ENCODE data around the gene CCDC154.
A peak's percentile ranks its signal among the peaks of the same experiment; 100 is the strongest.

The CCDC154 gene

DNA sequence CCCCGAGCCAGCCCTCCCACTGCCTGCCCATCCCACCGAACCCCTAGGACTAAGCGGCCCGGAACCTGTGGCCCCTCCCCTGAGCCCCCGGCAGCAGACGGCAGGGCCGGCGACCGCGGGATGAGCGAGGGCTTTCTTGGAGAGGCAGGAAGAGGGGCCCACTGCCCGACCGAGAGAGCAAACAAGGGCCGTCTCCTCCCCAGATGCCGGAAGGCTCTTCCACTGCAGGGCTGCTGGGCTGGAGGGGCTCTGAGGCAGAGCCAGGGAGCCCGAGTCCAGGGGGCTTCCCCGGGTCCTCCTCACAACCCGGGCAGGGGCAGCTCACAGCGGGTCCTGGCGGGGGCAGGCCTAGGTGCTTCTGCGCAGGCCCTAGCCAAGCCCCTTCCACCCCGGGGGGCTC is 10.6 kb downstream of the CCDC154 start:
- H3K27ac ChIP-seq (ENCODE audit: low read depth, low read length), result no peak overlapping the region
- no peak overlapping the region for H3K4me3 ChIP-seq (ENCODE audit: low read depth, low read length)
- H3K36me3 ChIP-seq (ENCODE audit: control insufficient read depth, insufficient read depth, low read length), result no peaks in the 10 kb centered on the region
- no peak overlapping the region for H3K9ac ChIP-seq (ENCODE audit: low read depth, low read length)
- H3K27me3 ChIP-seq (ENCODE audit: control insufficient read depth, insufficient read depth, low read length), result no peaks in the 10 kb centered on the region
- no peaks in the 10 kb centered on the region for H3K9me3 ChIP-seq (ENCODE audit: control insufficient read depth, insufficient read depth, low read length)
- no peaks in the 10 kb centered on the region for H3K4me1 ChIP-seq (ENCODE audit: control insufficient read depth, insufficient read depth, low read length)

DNA sequence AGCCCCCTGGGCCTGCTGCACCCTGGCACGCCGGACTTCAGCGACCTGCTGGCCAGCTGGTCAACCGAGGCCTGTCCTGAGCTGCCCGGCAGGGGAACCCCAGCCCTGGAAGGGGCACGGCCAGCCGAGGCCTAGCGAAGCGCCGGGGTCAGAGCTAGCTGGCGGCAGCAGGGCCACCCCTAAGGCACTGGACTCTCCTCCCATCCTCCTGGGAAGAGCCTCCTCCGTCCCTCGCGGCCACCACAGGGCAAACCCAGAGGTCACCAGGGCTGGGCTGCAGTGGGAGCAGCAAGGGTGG is 11.1 kb downstream of the CCDC154 start:
- H3K9ac ChIP-seq (ENCODE audit: low read depth, low read length), result no peak overlapping the region
- H3K4me1 ChIP-seq (ENCODE audit: control insufficient read depth, insufficient read depth, low read length), result no peaks in the 10 kb centered on the region
- H3K4me3 ChIP-seq (ENCODE audit: low read depth, low read length), result no peak overlapping the region
- H3K27me3 ChIP-seq (ENCODE audit: control insufficient read depth, insufficient read depth, low read length), result no peaks in the 10 kb centered on the region
- no peaks in the 10 kb centered on the region for H3K9me3 ChIP-seq (ENCODE audit: control insufficient read depth, insufficient read depth, low read length)
- no peaks in the 10 kb centered on the region for H3K36me3 ChIP-seq (ENCODE audit: control insufficient read depth, insufficient read depth, low read length)
- H3K27ac ChIP-seq (ENCODE audit: low read depth, low read length), result no peak overlapping the region

DNA sequence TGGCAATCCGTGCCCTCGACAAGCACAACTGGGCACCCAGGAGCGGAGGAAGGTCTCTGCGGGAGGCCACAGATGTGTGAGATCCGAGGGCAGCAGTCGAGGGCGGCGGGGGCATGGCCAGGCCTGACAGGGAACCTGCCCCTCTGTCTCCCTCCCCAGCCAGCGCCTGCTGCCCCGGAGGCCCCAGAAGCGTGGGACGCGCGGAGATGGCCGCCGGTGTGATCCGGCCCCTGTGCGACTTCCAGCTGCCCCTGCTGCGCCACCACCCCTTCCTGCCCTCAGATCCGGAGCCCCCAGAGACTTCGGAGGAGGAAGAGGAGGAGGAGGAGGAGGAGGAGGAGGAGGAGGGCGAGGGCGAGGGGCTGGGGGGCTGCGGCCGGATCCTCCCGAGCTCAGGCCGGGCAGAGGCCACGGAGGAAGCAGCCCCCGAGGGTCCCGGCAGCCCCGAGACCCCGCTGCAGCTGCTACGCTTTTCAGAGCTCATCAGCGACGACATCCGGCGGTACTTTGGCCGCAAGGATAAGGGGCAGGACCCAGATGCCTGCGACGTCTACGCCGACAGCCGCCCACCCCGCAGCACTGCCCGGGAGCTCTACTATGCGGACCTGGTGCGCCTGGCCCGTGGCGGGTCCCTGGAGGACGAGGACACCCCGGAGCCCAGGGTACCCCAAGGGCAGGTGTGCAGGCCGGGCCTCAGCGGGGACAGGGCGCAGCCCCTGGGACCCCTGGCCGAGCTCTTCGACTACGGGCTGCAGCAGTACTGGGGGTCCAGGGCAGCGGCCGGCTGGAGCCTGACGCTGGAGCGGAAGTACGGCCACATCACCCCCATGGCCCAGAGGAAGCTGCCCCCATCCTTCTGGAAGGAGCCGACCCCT is 11.7 kb downstream of the CCDC154 start:
- Histone ChIP-seq H3K9ac (ENCODE audit: low read depth, low read length) (no peak overlapping the region), H3K4me1 (ENCODE audit: control insufficient read depth, insufficient read depth, low read length) (no peaks in the 10 kb centered on the region), H3K36me3 (ENCODE audit: control insufficient read depth, insufficient read depth, low read length) (no peaks in the 10 kb centered on the region), H3K27ac (ENCODE audit: low read depth, low read length) (no peak overlapping the region), H3K9me3 (ENCODE audit: control insufficient read depth, insufficient read depth, low read length) (no peaks in the 10 kb centered on the region), H3K27me3 (ENCODE audit: control insufficient read depth, insufficient read depth, low read length) (no peaks in the 10 kb centered on the region), H3K4me3 (ENCODE audit: low read depth, low read length) (no peak overlapping the region)

DNA sequence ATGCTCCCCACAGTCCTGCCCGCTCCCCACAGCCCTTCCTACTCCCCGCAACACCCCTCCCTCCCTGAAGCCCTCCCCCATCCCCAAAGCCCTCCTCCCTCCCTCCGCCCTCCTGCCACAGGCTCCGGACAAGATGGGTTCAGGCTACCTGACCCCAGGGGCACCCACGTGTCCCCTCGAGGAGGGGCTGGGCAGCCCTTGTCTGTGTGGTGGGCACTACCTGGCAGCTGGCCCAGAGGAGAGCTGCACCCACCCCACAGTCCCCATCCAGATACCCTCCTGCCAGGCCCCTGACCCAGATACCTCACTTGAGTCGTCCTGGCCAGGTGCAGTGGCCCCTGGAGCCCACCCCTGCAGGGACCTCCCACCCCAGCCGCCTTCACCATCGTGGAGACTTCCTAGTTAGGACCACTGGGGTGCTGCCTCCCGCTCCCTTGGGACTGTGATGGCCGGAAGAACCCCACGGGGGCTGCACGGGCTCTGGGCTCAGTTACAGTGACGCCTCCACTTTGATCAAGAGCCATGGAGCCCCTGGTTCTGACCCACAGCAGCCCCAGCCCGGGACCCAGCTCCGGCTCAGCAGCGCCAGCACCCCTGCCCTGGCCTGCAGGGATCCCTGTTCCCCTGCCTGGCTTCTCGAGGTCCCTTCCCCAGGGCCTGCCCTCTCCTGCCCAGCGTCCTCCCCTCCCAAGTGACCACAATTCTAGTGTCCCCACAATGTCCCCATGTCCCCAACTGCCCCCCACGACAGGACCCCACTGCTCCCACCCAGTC is 12.7 kb downstream of the CCDC154 start:
- H3K27ac ChIP-seq (ENCODE audit: low read depth, low read length), result no peak overlapping the region

DNA sequence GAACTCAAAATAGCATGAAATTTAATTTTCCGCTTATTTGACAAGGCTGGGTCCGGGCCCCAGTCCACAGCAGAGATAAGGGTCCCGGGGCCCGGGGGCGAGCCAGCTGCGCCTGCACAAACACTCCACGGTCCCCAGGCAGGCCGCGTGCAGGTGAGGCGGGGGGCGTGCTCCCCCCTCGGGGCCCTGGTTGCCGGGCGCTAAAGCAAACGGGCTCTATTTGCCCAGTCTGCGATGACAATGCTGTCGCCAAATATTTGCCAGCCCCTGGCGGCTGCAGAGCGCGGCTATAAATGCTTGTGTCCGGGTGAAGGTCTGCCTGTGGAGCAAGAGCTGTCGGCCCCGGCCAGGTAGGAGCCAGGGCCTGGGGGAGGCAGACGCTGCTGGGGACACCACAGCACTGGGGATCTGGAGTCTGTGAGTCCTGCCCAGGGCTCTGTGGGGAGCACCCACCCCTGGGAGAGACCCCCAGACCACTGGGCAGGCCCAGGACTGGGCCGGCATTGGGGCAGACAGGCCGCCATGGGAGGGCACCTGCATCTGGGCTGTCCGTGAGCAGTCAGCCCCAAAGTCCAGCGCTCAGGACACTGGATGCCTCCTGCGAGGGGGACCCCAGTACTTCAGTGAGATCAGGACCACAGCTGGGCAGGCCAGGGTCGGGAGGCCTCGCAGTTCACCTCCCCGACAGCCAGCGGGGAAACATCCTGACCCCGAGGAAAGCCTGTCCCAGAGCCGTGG is 13.4 kb downstream of the CCDC154 start, which contains the start of gene PERCC1:
Gene PERCC1, plus strand, starts transcription at position 320 of the 738 bp plus-strand sequence. CDS start 1,516 bp downstream, outside the sequence.
- H3K27ac ChIP-seq (ENCODE audit: low read depth, low read length), result no peak within 1 kb of the TSS
- H3K4me3 ChIP-seq (ENCODE audit: low read depth, low read length), result no peak within 1 kb of the TSS
- no peak within 1 kb of the TSS for H3K9ac ChIP-seq (ENCODE audit: low read depth, low read length)
- no peaks in the 10 kb centered on the region for H3K27me3 ChIP-seq (ENCODE audit: control insufficient read depth, insufficient read depth, low read length)
- no peaks in the 10 kb centered on the region for H3K36me3 ChIP-seq (ENCODE audit: control insufficient read depth, insufficient read depth, low read length)
- no peaks in the 10 kb centered on the region for H3K4me1 ChIP-seq (ENCODE audit: control insufficient read depth, insufficient read depth, low read length)
- H3K9me3 ChIP-seq (ENCODE audit: control insufficient read depth, insufficient read depth, low read length), result no peaks in the 10 kb centered on the region

More for the DNA sequence above, 12.7 kb downstream of the CCDC154 start:
- no peak overlapping the region for H3K9ac ChIP-seq (ENCODE audit: low read depth, low read length)
- no peaks in the 10 kb centered on the region for H3K27me3 ChIP-seq (ENCODE audit: control insufficient read depth, insufficient read depth, low read length)
- no peak overlapping the region for H3K4me3 ChIP-seq (ENCODE audit: low read depth, low read length)
- H3K36me3 ChIP-seq (ENCODE audit: control insufficient read depth, insufficient read depth, low read length), result no peaks in the 10 kb centered on the region
- no peaks in the 10 kb centered on the region for H3K9me3 ChIP-seq (ENCODE audit: control insufficient read depth, insufficient read depth, low read length)
- no peaks in the 10 kb centered on the region for H3K4me1 ChIP-seq (ENCODE audit: control insufficient read depth, insufficient read depth, low read length)

DNA sequence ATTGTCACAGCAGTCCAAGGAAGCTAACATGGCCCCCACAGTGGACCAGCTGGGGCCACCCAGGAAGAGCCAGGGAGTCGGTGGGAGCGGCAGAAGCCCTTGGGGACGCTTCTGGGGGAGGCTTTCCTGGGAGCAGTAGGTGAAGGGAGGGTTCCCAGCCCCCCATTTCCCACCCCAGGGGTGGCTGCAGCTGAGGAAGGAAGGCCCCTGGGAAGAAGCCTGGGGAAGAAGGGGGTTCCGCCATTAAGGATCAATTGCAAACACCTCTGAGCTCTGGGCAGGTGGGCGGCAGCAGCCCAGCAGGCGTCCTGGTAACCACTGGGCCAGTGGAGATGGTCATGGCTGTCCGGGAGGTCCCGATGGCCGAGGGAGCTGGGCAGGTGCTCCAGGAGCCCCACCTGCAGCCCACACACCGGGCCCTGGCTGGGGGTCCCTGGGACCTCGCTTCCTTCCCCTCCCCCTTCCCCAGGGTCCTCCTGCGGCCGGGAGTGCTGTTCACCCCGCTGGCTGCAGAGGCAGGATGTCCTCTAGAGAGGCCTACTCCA is 14.1 kb downstream of the CCDC154 start:
- Histone ChIP-seq H3K4me3 (ENCODE audit: low read depth, low read length) (no peak overlapping the region), H3K9me3 (ENCODE audit: control insufficient read depth, insufficient read depth, low read length) (no peaks in the 10 kb centered on the region), H3K9ac (ENCODE audit: low read depth, low read length) (no peak overlapping the region), H3K27ac (ENCODE audit: low read depth, low read length) (no peak overlapping the region), H3K36me3 (ENCODE audit: control insufficient read depth, insufficient read depth, low read length) (no peaks in the 10 kb centered on the region), H3K27me3 (ENCODE audit: control insufficient read depth, insufficient read depth, low read length) (no peaks in the 10 kb centered on the region), H3K4me1 (ENCODE audit: control insufficient read depth, insufficient read depth, low read length) (no peaks in the 10 kb centered on the region)

DNA sequence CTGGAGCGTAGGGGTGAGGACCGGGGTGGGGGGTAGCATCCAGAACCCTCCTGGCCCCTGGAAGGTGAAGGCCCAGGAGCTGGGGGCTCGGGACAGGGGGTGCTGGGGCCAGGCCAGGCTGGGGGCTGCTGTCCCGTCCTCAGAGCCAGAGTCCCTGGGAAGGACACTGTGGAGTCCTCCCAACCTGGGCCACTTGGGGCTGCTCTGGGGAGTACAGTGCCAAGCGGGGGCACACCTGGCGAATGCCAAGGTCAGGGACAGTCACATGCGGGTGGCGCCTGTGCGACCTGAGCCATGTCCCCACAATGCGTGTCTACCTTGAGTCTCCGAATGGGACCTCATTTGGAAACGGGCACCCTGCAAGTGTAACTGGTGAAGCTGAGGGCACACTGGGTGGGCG is 14.7 kb downstream of the CCDC154 start:
- H3K36me3 ChIP-seq (ENCODE audit: control insufficient read depth, insufficient read depth, low read length), result no peaks in the 10 kb centered on the region

DNA sequence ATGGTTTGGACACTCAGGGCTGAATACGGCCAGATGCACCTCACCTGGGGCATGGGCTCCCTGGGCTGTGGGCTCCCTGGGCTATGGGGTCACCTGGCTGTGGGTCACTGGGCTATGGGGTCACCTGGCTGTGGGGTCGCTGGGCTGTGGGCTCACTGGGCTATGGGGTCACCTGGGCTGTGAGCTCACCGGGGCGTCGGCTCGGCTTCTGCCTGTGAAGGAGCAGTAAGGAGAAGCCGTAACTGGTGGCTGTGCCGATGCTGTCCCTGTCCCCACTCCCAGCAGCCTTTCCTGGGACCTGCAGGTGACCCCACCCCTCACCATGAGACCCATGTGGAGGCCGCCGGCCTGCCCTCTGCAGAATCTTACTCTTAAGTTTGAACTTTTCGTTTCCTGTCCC is 15.3 kb downstream of the CCDC154 start:
- no peak overlapping the region for H3K27ac ChIP-seq (ENCODE audit: low read depth, low read length)
- H3K9me3 ChIP-seq (ENCODE audit: control insufficient read depth, insufficient read depth, low read length), result no peaks in the 10 kb centered on the region
- H3K4me3 ChIP-seq (ENCODE audit: low read depth, low read length), result no peak overlapping the region
- H3K4me1 ChIP-seq (ENCODE audit: control insufficient read depth, insufficient read depth, low read length), result no peaks in the 10 kb centered on the region
- H3K36me3 ChIP-seq (ENCODE audit: control insufficient read depth, insufficient read depth, low read length), result no peaks in the 10 kb centered on the region
- no peaks in the 10 kb centered on the region for H3K27me3 ChIP-seq (ENCODE audit: control insufficient read depth, insufficient read depth, low read length)
- no peak overlapping the region for H3K9ac ChIP-seq (ENCODE audit: low read depth, low read length)

More for the DNA sequence above, 14.7 kb downstream of the CCDC154 start:
- no peak overlapping the region for H3K9ac ChIP-seq (ENCODE audit: low read depth, low read length)
- no peak overlapping the region for H3K4me3 ChIP-seq (ENCODE audit: low read depth, low read length)
- no peaks in the 10 kb centered on the region for H3K27me3 ChIP-seq (ENCODE audit: control insufficient read depth, insufficient read depth, low read length)
- H3K27ac ChIP-seq (ENCODE audit: low read depth, low read length), result no peak overlapping the region
- H3K4me1 ChIP-seq (ENCODE audit: control insufficient read depth, insufficient read depth, low read length), result no peaks in the 10 kb centered on the region
- no peaks in the 10 kb centered on the region for H3K9me3 ChIP-seq (ENCODE audit: control insufficient read depth, insufficient read depth, low read length)

DNA sequence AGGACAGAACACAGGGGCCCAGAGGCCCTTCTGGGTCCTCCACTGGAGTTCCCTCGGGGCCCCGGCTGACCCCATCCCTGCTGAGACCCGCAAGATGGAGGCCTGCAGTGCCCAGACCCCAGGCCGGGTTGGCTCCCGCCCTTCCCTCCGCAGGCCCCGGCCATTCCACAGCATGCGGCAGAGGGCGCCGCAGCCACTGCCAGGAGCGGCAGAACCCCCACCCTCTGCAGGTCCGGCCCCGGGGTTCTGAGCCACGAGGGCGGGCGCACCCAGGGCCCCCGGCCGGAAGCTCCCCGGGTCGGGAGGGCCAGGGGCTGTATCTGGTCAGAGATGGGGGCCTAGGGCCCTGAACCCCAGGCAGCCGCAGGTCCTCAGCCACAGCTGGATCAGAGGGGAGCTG is 15.8 kb downstream of the CCDC154 start:
- Histone ChIP-seq H3K4me1 (ENCODE audit: control insufficient read depth, insufficient read depth, low read length) (no peaks in the 10 kb centered on the region), H3K9ac (ENCODE audit: low read depth, low read length) (no peak overlapping the region), H3K4me3 (ENCODE audit: low read depth, low read length) (no peak overlapping the region), H3K27me3 (ENCODE audit: control insufficient read depth, insufficient read depth, low read length) (no peaks in the 10 kb centered on the region), H3K9me3 (ENCODE audit: control insufficient read depth, insufficient read depth, low read length) (no peaks in the 10 kb centered on the region), H3K27ac (ENCODE audit: low read depth, low read length) (no peak overlapping the region), H3K36me3 (ENCODE audit: control insufficient read depth, insufficient read depth, low read length) (no peaks in the 10 kb centered on the region)

DNA sequence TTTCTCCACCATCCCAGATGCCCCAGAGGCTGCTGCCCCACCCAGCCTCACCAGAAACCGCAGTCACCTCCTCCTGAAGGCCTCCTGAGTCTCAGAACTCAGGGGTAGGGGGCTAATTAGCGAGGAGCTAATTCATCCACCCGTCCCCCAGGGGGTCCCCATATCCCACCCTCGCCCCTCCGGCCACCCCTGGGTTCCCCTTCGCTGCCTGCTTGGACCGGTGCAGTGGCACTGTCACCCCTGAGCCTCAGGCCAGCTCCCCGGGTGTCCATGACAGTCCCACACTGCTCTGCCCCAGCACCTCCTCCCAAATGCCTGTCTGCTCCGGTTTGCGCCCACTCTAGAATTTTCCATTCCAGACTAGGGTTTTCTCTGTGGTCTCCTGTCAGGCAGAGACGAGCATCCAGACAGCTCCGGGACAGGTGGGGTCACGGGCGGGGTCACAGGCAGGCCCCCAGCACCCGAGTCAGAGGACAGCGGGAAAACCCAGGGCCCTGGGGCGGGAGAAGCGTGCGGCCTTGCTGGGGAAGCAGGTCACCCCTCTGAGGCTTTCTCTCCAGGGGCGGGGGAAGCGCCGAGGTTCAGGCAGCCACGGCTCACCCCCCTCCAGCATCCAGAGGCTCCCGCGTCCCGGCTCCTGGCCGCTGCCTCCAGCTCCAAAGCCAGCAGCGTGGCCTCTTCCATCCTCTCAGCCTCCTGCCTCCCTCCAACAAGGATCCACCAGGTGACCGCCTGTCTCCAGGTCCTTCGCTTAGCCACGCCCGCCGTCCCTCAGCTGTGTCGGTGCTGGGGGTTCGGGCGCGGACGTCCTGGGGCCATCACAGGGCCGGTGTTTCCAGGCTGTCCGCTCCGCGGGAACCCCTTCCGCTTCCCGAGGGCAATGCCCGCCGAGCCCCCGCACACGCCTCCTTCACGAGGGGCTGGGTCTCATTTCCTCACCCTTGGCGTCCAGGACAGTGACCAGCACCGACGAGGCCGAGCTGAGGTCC is 16.6 kb downstream of the CCDC154 start:
- Histone ChIP-seq H3K9ac (ENCODE audit: low read depth, low read length) (peak overlapping the region; percentile 12; the same call in 1 of the 2 replicates), H3K4me3 (ENCODE audit: low read depth, low read length) (no peak overlapping the region), H3K36me3 (ENCODE audit: control insufficient read depth, insufficient read depth, low read length) (no peaks in the 10 kb centered on the region), H3K4me1 (ENCODE audit: control insufficient read depth, insufficient read depth, low read length) (no peaks in the 10 kb centered on the region), H3K9me3 (ENCODE audit: control insufficient read depth, insufficient read depth, low read length) (no peaks in the 10 kb centered on the region), H3K27ac (ENCODE audit: low read depth, low read length) (no peak overlapping the region), H3K27me3 (ENCODE audit: control insufficient read depth, insufficient read depth, low read length) (no peaks in the 10 kb centered on the region)

Data from HUES48 (cell line).